Left renal pelvis (tissue), 4 donors: ENCODE measurements around the gene EPAS1. TPM values are rescaled to one million over a fixed set of nuclear protein-coding genes. Genes with fewer than 3 reads are reported as not detected.

Experiments
- DNase-seq, 4 donors: peaks; one replicate each; pipeline ENCODE4 v3.0.0-alpha.2; 2013; ENCODE audit warnings: low read depth in 4 of 4, low spot score in 3 of 4
- polyA plus RNA-seq, 4 donors: library from polyadenylated mRNA; unstranded; fragments of 120-200 nt; gene quantifications; one replicate each; pipeline ENCODE4 v1.2.1, GENCODE V29; 2013; ENCODE audit not compliant: insufficient read length in 4 of 4

The EPAS1 gene
- polyA plus RNA-seq, 4 donors, result 23.0 to 58.5 (median 48.1) TPM

GRCh38 chr2:46273225-46273863 is 23.9 kb upstream of the EPAS1 start:
- DNase-seq, result no peak

GRCh38 chr2:46273919-46274318 is 23.3 kb upstream of the EPAS1 start:
- DNase-seq, result no peak

GRCh38 chr2:46274586-46274985 is 22.6 kb upstream of the EPAS1 start:
- DNase-seq, result no peak

GRCh38 chr2:46275995-46276394 is 21.2 kb upstream of the EPAS1 start:
- DNase-seq, result no peak

- no peak for DNase-seq
Observed at GRCh38 chr2:46276642-46277041, 20.6 kb upstream of the EPAS1 start.

GRCh38 chr2:46277431-46278190 is 19.6 kb upstream of the EPAS1 start:
- no peak for DNase-seq

GRCh38 chr2:46278952-46279351 is 18.3 kb upstream of the EPAS1 start:
- DNase-seq, result no peak

GRCh38 chr2:46281939-46282338 is 15.3 kb upstream of the EPAS1 start:
- DNase-seq, result no peak

GRCh38 chr2:46283693-46284092 is 13.5 kb upstream of the EPAS1 start:
- DNase-seq, result no peak

GRCh38 chr2:46284260-46284659 is 12.9 kb upstream of the EPAS1 start:
- DNase-seq, result no peak

- no peak for DNase-seq
Observed at GRCh38 chr2:46284796-46285195, 12.4 kb upstream of the EPAS1 start.

GRCh38 chr2:46286715-46287114 is 10.5 kb upstream of the EPAS1 start:
- DNase-seq, result no peak

- DNase-seq, result no peak
Observed at GRCh38 chr2:46290078-46290477, 7.1 kb upstream of the EPAS1 start.

- no peak for DNase-seq
Observed at GRCh38 chr2:46293466-46293865, 3.7 kb upstream of the EPAS1 start.

GRCh38 chr2:46294176-46294836 is 2.9 kb upstream of the EPAS1 start:
- DNase-seq, result no peak

- DNase-seq, result no peak
Observed at GRCh38 chr2:46296216-46296839, 879 bp upstream of the EPAS1 start.

GRCh38 chr2:46297546-46298271 is 502 bp downstream of the EPAS1 start:
- DNase-seq, result no peak

GRCh38 chr2:46298272-46298521 is 990 bp downstream of the EPAS1 start:
- no peak for DNase-seq

- peak in 1 of 4 donors; percentile 38 for DNase-seq
Observed at GRCh38 chr2:46298522-46299353, 1.5 kb downstream of the EPAS1 start.
